Nephron (organoid): ENCODE data around the gene BEND5.

Experiments used
- H3K27ac Mint-ChIP-seq, 3 experiments: 2 replicates each; pipeline ENCODE4 v1.8.0; 2020; ENCODE audit warnings: mixed read lengths in 3 of 3, mild to moderate bottlenecking in 2 of 3, moderate library complexity in 1 of 3
- H3K27me3 Mint-ChIP-seq: 2 replicates; pipeline ENCODE4 v1.8.0; 2021; ENCODE audit warnings: low read depth, mild to moderate bottlenecking, moderate library complexity, mixed read lengths
- H3K36me3 Mint-ChIP-seq: 2 replicates; pipeline ENCODE4 v1.8.0; 2020; ENCODE audit warnings: low read depth, mixed read lengths
- H3K4me1 Mint-ChIP-seq: 2 replicates; pipeline ENCODE4 v1.8.0; 2020; ENCODE audit warnings: mixed read lengths
- H3K4me3 Mint-ChIP-seq, 3 experiments: 2 replicates each; pipeline ENCODE4 v1.8.0; 2020; ENCODE audit warnings: mild to moderate bottlenecking in 3 of 3, mixed read lengths in 3 of 3, moderate library complexity in 2 of 3
- H3K9me3 Mint-ChIP-seq: 2 replicates; pipeline ENCODE4 v1.8.0; 2020; ENCODE audit warnings: mixed read lengths
- TF ChIP-seq, protein P1 (sequence below), 3 experiments: fragments of 200-600 bp; sonication (generic); IDR thresholded peaks; one replicate each; pipeline ENCODE4 v1.5.0; 2021; ENCODE audit warnings: antibody characterized with exemption in 3 of 3; ENCODE audit not compliant: unreplicated experiment in 3 of 3

BEND5 gene

DNA sequence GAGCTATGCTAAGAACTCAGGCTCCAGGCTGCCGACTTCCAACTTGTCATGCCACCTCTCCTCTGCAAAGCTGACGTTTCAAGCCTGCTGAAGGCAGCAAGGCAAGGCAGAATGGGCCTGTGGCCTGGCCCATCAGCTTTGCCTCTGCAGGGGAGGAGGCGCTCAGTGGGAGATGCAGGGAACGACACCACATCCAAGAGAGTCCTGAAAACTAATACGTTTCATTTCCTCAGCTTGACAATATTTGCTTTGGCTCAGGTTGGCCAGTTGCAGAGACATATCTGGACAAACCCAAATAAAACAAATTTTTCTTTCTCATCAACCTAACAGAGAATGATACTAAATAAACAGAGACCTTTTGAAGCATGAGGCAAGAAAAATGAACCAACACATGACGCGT lies 35.3 kb downstream of the BEND5 start:
- no peaks in the 10 kb centered on the region for H3K9me3 Mint-ChIP-seq
- H3K36me3 Mint-ChIP-seq: peaks cover 69% of the 10 kb centered on the region

DNA sequence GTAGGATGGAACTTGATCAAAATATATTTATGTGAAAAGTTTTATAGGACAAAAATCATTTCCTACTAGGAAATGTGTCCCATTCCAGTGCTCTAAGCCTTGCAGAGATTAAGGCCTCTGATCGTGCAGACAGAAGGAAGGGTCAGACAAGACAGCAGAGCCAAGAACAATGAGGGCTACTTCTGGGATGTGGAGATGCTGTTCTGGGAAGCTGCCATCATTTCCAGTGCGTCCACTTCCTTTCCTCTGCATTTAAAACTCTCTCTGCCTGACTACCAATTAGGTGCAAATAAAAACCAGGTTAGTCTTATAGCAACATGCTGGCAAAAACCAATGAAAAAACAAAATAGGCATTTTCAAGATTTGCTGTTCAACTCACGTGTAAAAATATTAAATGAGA lies 36.1 kb downstream of the BEND5 start:
- H3K4me3 Mint-ChIP-seq: no peak overlapping the region
- no peaks in the 10 kb centered on the region for H3K27me3 Mint-ChIP-seq
- TF ChIP-seq, protein P1, sequence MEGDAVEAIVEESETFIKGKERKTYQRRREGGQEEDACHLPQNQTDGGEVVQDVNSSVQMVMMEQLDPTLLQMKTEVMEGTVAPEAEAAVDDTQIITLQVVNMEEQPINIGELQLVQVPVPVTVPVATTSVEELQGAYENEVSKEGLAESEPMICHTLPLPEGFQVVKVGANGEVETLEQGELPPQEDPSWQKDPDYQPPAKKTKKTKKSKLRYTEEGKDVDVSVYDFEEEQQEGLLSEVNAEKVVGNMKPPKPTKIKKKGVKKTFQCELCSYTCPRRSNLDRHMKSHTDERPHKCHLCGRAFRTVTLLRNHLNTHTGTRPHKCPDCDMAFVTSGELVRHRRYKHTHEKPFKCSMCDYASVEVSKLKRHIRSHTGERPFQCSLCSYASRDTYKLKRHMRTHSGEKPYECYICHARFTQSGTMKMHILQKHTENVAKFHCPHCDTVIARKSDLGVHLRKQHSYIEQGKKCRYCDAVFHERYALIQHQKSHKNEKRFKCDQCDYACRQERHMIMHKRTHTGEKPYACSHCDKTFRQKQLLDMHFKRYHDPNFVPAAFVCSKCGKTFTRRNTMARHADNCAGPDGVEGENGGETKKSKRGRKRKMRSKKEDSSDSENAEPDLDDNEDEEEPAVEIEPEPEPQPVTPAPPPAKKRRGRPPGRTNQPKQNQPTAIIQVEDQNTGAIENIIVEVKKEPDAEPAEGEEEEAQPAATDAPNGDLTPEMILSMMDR (IDR thresholded peaks at IDR 0.05; ENCODE audit: unreplicated experiment in 3 of 3): no peak
- H3K36me3 Mint-ChIP-seq: peaks cover 71% of the 10 kb centered on the region
- H3K4me1 Mint-ChIP-seq: peaks cover 10% of the 10 kb centered on the region
- no peak overlapping the region for H3K27ac Mint-ChIP-seq
- no peaks in the 10 kb centered on the region for H3K9me3 Mint-ChIP-seq

More for the DNA sequence above, 35.3 kb downstream of the BEND5 start:
- H3K27me3 Mint-ChIP-seq: no peaks in the 10 kb centered on the region
- H3K4me1 Mint-ChIP-seq: peaks cover 10% of the 10 kb centered on the region
- no peak overlapping the region for H3K27ac Mint-ChIP-seq
- TF ChIP-seq, protein P1 (IDR thresholded peaks at IDR 0.05; ENCODE audit: unreplicated experiment in 3 of 3): no peak
- H3K4me3 Mint-ChIP-seq: no peak overlapping the region

DNA sequence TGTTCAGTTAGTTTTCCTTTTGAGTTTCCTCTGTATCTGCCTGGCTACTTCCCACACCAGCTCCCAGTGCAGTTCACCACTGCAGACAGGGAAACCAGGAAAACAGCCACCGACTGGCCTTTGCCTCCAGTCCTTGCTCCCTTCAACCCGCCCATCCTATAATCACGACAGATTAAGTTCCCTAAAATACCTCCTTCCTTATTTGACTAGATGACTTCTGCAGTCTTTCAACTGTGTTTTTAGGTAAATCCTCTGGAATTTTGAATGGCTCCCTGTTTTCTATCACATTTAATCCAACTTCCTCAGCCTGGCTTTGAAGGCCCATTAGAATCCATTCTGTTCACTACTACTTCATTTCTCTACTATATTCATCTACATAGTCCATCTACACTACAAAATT lies 37.6 kb downstream of the BEND5 start:
- no peaks in the 10 kb centered on the region for H3K27me3 Mint-ChIP-seq
- no peak overlapping the region for H3K4me3 Mint-ChIP-seq
- no peaks in the 10 kb centered on the region for H3K9me3 Mint-ChIP-seq
- H3K27ac Mint-ChIP-seq: no peak overlapping the region
- H3K4me1 Mint-ChIP-seq: peaks cover 10% of the 10 kb centered on the region
- TF ChIP-seq, protein P1 (IDR thresholded peaks at IDR 0.05; ENCODE audit: unreplicated experiment in 3 of 3): no peak
- peaks cover 71% of the 10 kb centered on the region for H3K36me3 Mint-ChIP-seq

DNA sequence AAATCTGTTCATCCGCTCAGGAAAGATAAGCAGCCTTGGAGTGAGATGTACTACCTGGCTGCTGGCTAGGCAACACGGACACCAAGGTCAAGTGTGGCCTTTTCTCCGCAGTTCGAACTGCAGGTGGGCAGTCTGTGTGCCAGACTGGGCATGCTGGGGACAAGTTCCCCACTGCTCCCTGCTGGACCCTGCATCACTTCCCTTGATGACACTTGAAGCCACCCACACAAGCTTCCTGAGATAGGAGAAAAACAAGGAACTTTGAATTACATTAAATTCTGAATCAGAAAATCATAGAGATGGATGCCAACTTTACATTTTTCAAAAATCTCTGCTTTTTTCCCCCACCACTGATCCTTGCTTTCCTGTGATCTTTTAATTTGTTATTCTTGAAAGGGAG lies 38.3 kb downstream of the BEND5 start:
- peaks cover 71% of the 10 kb centered on the region for H3K36me3 Mint-ChIP-seq
- H3K27me3 Mint-ChIP-seq: no peaks in the 10 kb centered on the region
- TF ChIP-seq, protein P1 (IDR thresholded peaks at IDR 0.05; ENCODE audit: unreplicated experiment in 3 of 3): no peak
- no peaks in the 10 kb centered on the region for H3K9me3 Mint-ChIP-seq
- no peak overlapping the region for H3K4me3 Mint-ChIP-seq
- no peak overlapping the region for H3K27ac Mint-ChIP-seq
- peaks cover 10% of the 10 kb centered on the region for H3K4me1 Mint-ChIP-seq

DNA sequence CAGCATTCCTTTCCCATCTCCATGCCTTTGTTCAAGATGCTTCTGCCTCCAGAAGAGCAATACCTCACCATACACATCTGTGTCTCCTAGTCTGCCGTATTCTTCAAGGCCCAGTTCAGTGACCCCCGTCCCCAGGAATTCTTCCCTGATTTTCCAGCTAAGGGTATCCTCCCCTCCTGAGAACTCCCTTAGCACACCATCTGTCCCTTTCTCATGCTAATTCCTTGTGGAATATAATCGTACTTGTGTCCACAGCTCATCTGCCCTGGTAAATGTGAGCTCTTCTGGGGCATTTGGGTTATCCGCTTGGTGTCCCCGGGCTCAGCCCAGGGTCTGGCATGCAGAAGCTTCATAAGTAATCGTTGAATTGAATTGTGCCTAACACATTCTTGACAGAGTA lies 40.9 kb downstream of the BEND5 start:
- H3K4me1 Mint-ChIP-seq: peaks cover 3% of the 10 kb centered on the region
- no peaks in the 10 kb centered on the region for H3K9me3 Mint-ChIP-seq
- peaks cover 49% of the 10 kb centered on the region for H3K36me3 Mint-ChIP-seq
- no peak overlapping the region for H3K27ac Mint-ChIP-seq
- no peaks in the 10 kb centered on the region for H3K27me3 Mint-ChIP-seq
- TF ChIP-seq, protein P1 (IDR thresholded peaks at IDR 0.05; ENCODE audit: unreplicated experiment in 3 of 3): no peak
- H3K4me3 Mint-ChIP-seq: no peak overlapping the region

DNA sequence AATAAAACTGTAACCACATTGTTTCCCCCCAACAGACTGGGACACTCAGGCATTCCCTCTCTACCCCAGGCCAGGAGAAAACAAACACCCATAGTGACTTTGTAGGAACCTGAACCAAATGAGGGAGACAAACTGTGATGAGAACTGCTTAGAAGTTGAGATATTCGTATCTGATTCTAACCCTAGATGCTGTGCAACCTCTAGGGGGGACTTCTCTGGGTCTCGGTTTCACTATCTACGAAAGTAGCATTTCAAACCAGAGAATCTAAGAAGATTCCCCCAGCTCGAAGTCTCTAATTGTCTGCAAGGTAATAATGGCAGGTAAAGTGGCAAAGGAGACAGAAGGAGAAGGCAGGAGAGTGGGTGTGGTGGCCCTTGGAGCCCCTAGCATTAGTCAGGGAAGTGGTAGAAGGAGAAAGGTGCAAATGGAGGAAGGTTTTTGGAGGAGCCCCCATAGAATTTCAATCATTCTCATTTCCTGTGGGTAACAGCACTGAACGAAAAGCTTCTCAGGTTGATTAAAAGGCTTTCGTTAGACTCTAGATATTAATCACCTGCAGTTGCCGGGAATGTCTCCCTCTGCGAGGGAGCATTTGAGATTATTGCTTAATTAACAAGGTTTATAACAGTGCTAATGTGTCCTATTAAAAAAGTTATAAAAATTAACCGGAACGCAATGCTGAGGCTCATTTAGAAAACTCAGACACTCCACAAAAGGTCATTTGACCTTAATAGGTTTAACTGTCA lies 46.4 kb downstream of the BEND5 start:
- TF ChIP-seq, protein P1 (IDR thresholded peaks at IDR 0.05; ENCODE audit: unreplicated experiment in 3 of 3): no peak
- no peaks in the 10 kb centered on the region for H3K4me1 Mint-ChIP-seq
- H3K27me3 Mint-ChIP-seq: no peaks in the 10 kb centered on the region
- peaks cover 37% of the 10 kb centered on the region for H3K36me3 Mint-ChIP-seq
- H3K4me3 Mint-ChIP-seq: no peak overlapping the region
- H3K27ac Mint-ChIP-seq: no peak overlapping the region
- no peaks in the 10 kb centered on the region for H3K9me3 Mint-ChIP-seq
